NCI-H1105 treated with DMSO at 0.1 percent for 48 hours (cell line): ENCODE data around the gene FLYWCH1.
A peak's percentile ranks its signal among the peaks of the same experiment; 100 is the strongest.

Experiments
- DNase-seq: peaks from one replicate; lab custom pipeline; 2025; lab: John Stamatoyannopoulos, UW

Gene FLYWCH1

GRCh38 chr16:2953706-2954627, 42.2 kb downstream of the FLYWCH1 start:
- no peak for DNase-seq

- no peak for DNase-seq
Observed at GRCh38 chr16:2954656-2955381, 43.1 kb downstream of the FLYWCH1 start.

GRCh38 chr16:2955438-2955778, 43.7 kb downstream of the FLYWCH1 start:
- no peak for DNase-seq

- DNase-seq: no peak
Observed at GRCh38 chr16:2955779-2956578, 44.2 kb downstream of the FLYWCH1 start.

- DNase-seq: no peak
Observed at GRCh38 chr16:2956579-2956956, 44.8 kb downstream of the FLYWCH1 start.

- DNase-seq: no peak
Observed at GRCh38 chr16:2959206-2959605, 47.5 kb downstream of the FLYWCH1 start.

- DNase-seq: no peak
Observed at GRCh38 chr16:2960183-2961010, 48.7 kb downstream of the FLYWCH1 start.

GRCh38 chr16:2962334-2963073, 50.8 kb downstream of the FLYWCH1 start:
- no peak for DNase-seq

- no peak for DNase-seq
Observed at GRCh38 chr16:2963074-2963722, 51.5 kb downstream of the FLYWCH1 start.

GRCh38 chr16:2963723-2964474, 52.2 kb downstream of the FLYWCH1 start, which contains the start of gene KREMEN2:
Gene KREMEN2, plus strand, starts transcription at chr16:2964275. Its CDS starts 246 bp downstream, at chr16:2964521.
- DNase-seq: peak; percentile 39

GRCh38 chr16:2964475-2965336, 53.0 kb downstream of the FLYWCH1 start:
- peak; percentile 61 for DNase-seq

GRCh38 chr16:2966043-2966807, 54.5 kb downstream of the FLYWCH1 start:
- no peak for DNase-seq

GRCh38 chr16:2966808-2967191, 55.1 kb downstream of the FLYWCH1 start:
- DNase-seq: no peak

GRCh38 chr16:2967211-2967631, 55.5 kb downstream of the FLYWCH1 start:
- no peak for DNase-seq

- no peak for DNase-seq
Observed at GRCh38 chr16:2967721-2968161, 56.0 kb downstream of the FLYWCH1 start.

GRCh38 chr16:2968368-2968737, 56.6 kb downstream of the FLYWCH1 start:
- no peak for DNase-seq

GRCh38 chr16:2968738-2969544, 57.2 kb downstream of the FLYWCH1 start, which contains the start of gene PAQR4:
Gene PAQR4, plus strand, starts transcription at chr16:2969348. Its CDS starts 327 bp downstream, at chr16:2969675.
- peak; percentile 55 for DNase-seq
